ENCODE measurements around the gene MCUB.

The MCUB gene

DNA sequence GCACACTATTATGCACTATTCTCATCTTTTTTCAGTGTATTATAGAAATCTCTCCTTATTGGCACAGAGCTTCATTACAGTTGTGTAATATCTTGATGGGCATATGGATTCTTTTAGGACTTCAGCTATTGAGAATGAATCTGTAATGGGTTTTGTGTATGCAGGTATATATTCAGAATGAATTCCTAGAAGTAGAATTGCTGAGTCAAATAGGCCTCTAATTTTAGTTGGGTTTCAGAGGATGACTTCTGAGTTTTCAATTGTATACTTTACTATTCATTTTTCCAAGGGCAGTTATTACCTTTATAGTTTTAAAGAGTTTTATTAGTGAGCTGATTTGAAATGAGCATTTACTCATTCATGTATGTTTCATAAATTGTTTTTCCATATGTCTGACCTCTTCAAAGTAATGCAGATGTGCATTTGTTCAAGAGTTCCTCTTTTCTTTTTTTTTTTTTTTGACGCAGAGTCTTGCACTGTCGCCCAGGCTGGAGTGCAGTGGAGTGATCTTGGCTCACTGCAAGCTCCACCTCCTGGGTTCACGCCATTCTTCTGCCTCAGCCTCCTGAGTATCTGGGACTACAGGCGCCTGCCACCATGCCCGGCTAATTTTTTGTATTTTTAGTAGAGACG lies 123.7 kb downstream of the MCUB start:
- DNase-seq (ENCODE audit: low read depth): no peak

DNA sequence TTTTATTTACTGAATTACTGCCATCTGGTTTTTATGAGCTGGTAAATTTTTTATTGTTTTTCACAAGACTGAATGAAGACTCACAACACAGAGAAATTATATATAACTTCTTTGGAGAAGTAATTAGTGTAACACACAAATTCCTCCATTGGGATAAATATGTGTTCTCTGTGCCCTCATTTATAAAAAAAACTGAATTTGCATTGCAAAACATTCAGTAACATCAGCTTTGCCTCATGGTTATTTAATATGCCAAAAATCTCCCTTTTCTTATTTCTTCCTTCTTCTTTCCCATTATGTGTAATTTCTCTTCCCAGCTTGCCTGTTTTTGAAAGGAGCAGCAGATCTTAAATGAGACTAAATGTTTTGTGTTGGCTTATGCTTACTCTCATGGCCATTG lies 124.7 kb downstream of the MCUB start:
- DNase-seq (ENCODE audit: low read depth): no peak

DNA sequence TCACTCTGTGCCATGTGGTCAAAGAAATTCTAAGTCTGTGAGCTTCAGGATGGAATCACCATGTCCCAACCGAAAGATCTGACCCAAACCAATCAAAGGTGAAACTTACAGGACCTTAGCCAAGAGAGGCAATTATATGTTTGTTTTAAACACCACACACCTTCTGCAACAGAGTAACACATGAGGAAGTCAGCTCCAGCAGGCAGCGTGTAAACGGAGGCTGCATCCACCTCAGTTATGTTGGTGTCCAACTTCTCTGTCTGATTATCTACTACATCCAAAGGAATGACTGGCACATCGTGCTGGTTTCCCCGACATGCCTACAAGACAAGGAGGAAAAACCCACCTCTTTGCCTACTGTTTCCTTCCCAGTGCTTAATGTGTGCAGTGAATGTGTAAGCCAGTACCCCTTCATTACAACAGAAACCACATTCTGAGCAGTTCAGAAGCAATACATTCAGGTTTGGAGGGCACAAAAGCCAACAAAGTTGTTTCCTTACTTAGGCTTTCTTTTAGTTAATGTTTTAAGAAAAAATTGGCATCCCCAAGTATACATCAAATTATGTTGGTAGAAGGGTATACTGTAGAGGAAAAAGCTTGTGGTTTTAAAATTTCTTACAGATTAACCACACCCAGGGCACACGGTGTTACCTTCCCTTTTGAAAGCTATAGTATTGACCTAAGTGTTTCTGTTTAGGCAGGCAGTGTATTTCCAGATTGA lies 130.8 kb downstream of the MCUB start:
- no peak for DNase-seq (ENCODE audit: low read depth)

DNA sequence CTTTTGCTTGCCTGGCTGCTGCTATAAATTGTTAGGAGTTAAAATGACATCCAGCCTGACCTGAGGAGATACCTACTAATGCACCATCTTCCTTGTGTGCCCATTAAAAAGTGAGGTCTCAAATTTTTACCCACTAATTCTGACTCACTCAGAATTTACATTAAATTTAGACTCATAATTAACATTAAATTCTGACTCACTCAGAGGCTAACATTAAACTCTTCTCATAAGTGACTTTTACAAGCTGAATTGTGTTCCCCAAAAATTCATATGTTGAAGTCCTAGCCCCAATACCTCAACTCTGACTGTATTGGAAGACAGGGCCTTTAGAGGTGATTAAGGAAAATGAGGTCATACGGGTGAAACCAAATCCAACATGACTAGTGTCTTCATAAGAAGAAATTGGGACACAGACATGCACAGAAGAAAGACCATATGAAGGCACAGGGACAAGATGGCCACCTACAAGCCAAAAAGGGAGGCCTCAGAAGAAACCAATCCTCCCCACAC lies 131.4 kb downstream of the MCUB start:
- no peak for DNase-seq (ENCODE audit: low read depth)

DNA sequence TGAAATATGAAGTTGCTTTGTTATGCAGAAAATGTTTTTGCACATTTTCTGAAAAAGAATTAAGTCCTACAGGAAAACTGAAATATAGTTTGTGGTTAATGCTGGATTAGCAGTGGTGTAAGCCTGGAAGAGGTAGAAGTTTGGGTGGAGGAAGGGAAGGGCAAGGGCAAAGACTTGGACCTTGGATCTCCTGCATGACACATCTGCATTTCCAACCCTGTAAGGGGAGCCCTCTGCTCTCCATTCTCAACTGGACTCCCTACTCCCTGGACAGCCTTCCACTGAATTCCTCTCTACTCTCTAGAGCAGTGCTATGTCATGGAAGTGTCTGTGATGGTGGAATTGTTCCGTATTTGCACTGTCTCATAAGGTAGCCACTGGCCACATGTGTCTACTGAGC lies 138.6 kb downstream of the MCUB start:
- no peak for DNase-seq (ENCODE audit: low read depth)

DNA sequence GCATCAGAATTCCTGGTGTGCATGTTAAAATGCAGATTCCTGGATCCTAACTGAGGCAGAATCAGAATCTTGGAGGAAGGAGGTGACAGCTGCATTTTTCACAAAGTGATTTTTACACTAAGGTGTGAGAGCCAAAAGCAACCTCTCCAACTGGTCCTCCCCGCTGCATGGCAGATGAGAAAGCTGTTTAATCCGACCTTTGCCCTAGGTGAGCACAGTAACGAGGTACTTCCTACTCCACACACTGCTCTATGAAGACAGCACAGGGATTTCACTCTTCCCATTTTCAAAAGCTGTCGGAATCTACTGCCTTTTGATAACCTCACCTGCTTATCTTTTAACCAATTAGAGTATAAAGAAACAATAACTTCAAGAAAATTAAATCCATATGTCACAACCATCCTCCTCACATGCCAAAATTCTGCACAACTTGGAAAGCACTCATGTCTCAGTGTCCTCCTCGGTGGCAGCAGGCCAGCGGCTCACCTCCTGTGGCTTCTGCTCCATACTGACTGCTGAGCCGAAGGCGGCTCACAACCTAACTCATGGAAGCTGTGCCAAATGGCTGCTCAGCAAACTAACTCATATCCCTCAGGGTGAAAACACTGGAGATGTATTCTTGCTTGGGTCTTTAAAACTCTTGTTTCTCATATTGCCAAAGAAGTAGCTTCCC lies 139.6 kb downstream of the MCUB start:
- no peak for DNase-seq (ENCODE audit: low read depth)

DNA sequence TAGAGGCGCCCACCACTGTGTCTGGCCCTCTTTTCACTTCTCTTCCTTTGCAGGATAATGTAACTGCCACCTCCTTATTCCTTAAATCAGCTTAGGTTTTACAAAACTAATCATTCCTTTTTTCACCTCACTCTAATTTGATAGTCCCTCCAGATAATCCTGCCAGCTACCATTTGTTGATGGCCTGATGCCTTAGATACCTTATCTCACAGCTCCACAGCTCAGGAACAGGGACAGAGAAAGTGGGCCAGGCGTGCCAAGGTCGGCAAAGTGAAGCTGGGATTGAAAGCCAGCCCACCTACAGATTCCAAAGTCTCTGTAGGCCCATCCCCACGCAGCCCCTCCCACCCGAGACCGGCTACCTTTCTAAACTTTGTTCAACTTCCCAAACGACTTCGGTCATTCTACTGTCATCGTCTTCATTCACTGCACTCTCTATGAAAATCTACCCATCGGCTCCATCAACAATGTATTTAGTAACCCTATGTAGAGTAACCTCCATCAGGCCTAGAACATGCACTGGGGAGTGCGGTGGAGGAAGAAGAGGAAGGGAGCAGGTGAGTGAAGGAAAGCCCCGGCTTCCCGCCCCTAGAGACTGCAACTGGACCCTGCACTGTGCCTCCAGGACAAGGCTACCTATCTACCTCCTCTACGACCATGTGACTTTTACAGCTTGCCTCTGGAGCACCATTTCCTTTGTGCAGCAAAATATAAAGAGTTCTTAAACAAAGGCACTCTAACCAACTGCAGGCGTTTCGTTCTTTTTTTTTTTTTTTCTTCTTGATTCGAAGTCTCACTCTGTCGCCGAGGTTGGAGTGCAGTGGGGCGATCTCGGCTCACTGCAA lies 141.7 kb downstream of the MCUB start:
- DNase-seq (ENCODE audit: low read depth): no peak

DNA sequence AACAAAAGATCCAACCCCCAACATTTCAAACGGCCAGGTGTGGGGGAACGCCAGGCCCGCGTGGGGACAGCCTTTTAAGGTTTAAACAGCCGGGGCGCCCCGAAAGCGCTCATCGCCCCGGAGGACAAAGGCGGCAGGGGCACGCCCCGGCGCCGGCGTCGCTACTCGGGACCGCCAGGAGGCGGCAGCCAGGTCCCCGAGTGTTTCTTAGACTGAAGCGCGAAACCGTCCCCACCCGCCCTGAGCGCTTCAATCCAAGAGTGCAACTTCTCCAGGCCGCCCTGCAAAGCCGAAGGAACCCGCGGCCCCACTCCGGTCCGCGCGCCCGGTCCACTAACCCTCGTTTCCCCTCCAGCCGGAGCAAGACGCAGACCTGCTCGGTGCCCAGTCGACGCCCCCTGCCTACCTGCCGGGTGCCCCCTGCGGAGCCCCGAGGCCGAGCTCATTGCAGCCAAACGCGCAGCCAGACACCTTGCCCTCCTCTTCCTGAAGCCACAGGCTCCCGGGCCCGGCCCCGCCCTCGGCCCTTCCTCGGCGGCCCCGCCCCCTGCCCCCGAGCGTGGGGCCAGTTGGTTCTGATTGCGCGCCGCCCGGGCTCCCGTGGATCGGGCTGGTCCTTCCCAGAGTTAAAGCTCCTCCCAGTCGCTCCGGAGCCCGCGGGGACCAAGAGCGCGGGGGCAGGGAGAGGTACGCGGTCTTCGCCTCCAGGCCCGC lies 143.1 kb downstream of the MCUB start, which contains the start of gene CASP6:
Gene CASP6, minus strand, starts transcription at position 496 of the 714 bp plus-strand sequence. Its CDS starts 50 bp downstream, at position 446.
- DNase-seq (ENCODE audit: low read depth): peak; percentile 63

DNA sequence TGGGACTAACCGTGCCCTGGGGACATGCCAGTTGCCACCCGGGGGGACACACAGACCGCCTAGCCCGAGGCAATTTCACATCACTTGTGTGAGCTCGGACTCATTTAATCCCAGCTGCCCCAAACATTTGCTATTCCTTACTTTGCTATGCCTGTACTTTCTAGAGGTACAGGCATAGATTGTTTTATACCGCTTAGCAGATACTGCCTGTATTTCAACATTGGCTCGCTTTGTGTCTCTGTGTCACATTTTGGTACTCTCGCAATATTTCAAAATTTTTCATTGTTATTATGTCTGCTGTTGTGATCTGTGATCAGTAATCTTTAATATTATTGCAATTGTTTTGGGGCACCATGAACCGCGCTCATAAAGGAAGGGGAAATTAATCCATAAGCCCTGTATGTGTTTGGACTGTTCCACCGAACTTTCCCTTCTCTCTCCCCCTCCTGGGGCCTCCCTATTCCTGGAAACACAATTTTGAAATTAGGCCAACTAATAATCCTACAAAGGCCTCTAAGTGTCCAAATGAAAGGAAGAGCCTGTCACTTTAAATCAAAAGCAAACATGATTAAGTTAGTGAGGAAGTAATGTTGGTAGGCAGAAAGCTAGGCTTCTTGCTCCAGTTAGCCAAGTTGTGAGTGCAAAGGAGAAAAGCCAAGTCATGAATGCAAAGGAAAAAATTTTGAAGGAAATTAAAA lies 143.8 kb downstream of the MCUB start:
- DNase-seq (ENCODE audit: low read depth): no peak

DNA sequence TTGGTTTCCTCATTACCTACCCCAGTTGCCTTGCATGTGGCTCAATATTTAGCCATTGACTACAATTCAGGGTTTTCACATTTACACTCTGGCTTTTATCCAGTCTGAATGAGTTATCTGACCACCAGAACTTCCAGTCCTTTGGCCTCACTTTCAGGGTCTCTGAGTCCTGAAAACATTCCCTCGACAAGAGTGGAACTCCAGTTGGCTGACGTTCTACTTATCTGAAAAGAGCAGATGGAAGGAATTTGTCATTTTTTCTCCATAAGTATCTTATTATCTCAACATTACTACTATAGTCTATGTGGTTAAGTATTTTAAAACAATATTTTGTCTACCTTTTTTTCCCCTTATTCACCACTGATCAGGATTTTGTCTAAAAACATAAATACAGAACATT lies 148.4 kb downstream of the MCUB start:
- DNase-seq (ENCODE audit: low read depth): no peak

DNA sequence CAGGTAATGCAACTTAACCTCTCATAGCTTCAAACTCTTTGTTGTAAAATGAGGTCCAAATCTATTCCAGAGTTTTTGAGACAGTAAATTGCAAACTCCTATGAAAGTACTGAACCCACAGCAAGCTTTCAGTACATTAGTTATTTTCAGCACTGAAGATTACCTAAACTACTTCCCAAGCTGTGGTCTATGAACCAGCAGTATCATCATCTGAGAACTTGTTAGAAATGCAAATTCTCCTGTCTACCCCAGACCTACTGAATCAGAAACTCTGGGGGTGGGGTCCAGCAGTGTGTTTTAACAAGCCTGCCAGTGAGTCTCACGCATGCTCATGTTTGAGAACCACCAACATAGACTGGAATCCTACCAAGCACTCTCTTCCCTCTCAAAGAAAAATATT lies 148.9 kb downstream of the MCUB start:
- no peak for DNase-seq (ENCODE audit: low read depth)

DNA sequence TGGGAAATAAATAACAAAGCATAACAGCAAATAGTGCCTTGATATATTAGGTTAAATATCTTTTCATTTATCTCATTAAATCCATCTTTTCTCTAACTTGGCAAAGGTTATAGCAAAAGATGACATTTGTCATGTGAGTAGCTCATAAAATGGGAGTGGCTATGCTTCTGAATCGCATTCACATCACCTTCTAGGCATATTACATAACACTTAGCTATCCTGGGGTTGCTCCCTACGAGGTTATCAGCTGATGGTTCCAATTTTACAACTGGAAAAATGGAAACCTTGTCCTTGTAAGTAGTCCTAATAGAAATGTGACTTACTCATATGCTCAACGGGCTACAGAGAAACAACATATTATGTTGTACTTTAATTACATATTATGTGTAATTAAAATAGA lies 153.5 kb downstream of the MCUB start:
- DNase-seq (ENCODE audit: low read depth): no peak

DNA sequence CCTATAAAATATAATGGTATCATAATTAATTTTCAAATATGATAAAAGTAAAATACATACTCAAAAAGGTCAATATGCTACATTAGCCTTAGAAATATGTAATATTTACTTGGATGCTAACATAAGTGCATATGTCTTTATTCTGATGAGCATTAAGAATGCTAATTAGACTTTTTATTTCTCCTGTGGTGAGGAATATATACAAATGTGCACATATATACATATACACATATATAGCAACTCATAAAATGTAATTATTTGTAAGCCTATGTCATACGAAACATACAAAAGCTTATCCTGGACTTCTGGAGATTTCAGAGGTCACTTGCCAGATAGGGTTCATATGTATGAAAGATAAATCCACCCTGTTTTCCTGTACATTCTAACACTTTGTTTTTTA lies 158.7 kb downstream of the MCUB start:
- no peak for DNase-seq (ENCODE audit: low read depth)

DNA sequence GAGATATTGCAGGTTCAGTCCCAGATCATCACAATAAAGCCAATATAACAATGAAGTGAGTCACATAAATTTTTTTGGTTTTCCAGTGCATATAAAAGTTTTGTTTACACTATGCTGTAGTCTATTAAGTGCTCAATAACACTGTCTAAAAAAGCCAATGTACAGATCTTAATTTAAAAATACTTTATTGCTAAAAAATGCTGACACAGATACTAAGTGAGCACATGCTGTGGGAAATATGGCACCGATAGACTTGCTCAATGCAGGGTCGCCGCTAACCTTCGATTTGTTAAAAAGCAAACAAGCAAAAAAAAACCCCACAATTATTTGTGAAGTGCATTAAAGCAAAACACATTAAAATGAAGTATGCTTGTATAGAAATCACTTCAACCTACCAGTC lies 159.6 kb downstream of the MCUB start:
- no peak for DNase-seq (ENCODE audit: low read depth)

DNA sequence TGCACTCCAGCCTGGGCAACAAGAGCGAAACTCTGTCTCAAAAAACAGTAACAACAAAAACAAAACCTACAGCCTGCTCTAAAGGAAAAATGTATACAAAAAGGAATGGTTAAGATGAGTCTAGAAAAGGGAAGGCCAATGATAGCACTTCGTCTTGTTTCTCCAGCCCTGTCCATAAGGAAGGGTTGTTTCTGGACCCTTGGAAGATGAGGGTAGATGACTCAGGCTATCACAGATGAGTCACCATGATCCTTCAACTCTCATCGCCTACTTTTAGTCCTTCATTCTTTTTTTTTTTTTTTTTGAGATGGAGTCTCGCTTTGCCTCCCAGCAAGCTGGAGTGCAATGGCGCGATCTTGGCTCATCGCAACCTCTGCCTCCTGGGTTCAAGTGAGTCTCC lies 161.0 kb downstream of the MCUB start:
- DNase-seq (ENCODE audit: low read depth): no peak

DNA sequence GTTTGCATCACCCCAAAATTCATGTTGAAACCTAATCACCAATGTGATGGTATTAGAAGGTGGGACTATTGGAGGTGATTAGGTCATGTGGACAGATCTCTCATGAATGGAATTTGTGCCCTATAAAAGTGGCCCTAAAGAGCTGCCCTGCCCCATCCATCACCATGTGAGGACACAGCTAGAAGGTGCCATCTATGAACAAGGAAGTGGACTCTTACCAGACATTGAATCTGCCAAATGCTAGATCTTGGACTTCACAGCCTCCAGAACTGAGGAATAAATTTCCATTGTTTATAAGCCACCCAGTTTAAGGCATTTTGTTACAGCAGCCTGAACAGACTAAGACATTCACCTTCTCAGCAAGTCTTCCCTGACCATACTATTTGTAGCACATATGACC lies 162.3 kb downstream of the MCUB start:
- DNase-seq (ENCODE audit: low read depth): no peak

DNA sequence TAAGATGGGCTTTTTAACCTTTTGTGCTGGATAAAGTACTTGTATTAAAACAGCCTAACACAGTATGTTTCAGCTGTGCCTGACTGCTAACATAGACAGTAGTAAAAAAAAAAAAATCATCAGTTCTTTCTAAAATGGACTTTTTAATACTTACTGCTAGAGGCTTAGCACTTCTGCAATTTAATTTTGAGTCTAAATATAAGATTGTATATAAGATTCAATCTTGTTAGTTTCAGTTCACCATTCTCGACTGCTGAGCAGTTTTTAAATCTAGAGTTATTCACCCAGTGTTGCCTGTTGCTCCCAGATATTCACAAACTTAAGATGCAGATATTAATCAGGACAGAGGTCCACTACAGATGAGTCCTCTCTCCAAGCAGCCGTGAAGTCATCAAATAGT lies 163.1 kb downstream of the MCUB start:
- DNase-seq (ENCODE audit: low read depth): no peak

DNA sequence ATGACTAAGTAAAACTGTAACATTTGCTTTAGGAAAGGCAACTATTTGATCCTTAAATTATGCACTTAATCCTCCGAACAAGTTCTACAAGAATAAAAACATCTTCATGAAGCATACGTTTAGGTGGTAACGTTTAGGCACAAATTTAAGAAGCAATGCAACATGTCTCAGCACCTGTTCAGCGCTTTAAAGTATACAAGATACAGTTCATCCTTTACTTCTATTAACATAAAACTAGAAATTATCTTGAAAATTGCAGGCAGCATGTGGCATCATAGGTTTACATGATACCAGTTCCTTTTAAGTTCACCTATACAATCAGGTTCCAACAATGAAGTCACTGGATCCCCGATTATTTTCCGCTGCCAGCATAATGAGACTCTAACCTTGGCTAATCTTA lies 168.3 kb downstream of the MCUB start:
- DNase-seq (ENCODE audit: low read depth): no peak

DNA sequence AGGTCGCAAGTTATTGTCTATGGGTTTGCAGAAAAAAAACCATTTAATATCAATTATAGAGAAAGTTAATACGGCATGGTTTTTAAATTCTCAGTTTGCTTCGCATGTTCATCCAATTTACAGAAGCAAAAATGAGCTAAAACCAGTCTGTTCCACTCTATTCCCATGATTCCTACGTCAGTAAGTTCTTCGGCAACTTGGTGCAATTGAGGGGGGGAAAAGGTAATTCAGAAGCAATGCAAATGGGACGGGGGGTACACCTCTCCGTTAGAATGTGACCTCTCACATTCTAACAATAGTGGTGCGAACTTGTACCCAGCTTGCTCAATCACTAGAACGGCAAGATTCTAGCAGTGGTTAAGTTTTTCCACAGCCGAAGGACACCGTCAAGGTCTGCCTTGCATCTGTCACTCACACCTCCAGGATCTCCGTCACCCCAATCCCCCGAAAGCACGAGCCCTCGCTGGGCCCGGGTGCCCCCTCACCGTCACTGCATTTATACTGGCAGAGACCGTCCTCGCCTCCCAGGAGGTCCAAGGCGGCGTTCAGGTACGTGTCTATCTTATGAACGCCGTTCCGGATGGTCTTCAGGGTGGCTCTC lies 169.2 kb downstream of the MCUB start:
- DNase-seq (ENCODE audit: low read depth): no peak

All from stromal cell of bone marrow (primary cell).